GM12878 (cell line): ENCODE data around the gene ASXL2. TPM values are rescaled to one million over a fixed set of nuclear protein-coding genes. Genes with fewer than 3 reads are reported as not detected.

ENCODE experiments used
- ATAC-seq: fragments of 200-7000 bp; cut with Tn5 transposase; 3 replicates; pipeline ENCODE4 v1.9.1; 2020; ENCODE audit warnings: mild to moderate bottlenecking, moderate library complexity
- BruUV-seq: library from RNA; stranded (reverse); fragments of 400-500 nt; replicated peaks from 2 replicates; lab custom pipeline; 2021; lab: Mats Ljungman, UMichigan
- CTCF ChIA-PET: fragments of 300-600 bp; sonication (Branson Sonifier 250); formaldehyde crosslinking; extraction: SDS; loops from one replicate; lab custom pipeline; 2021; ENCODE audit warnings: inconsistent platforms; lab: Yijun Ruan, JAX
- POLR2A ChIA-PET: fragments of 350-600 bp; formaldehyde crosslinking; extraction: SDS; loops from one replicate; lab custom pipeline; 2021; ENCODE audit warnings: inconsistent platforms; lab: Charles Lee
- RAD21 ChIA-PET: fragments of 300-600 bp; sonication (Branson Sonifier 250); formaldehyde crosslinking; loops from one replicate; lab custom pipeline; 2023; ENCODE audit warnings: antibody characterized with exemption; ENCODE audit not compliant: unreplicated experiment; lab: Charles Lee
- SMC1A ChIA-PET: fragments of 300-600 bp; sonication (Branson Sonifier 250); formaldehyde crosslinking; loops from one replicate; lab custom pipeline; 2023; ENCODE audit not compliant: unreplicated experiment, uncharacterized antibody; lab: Charles Lee
- DNase-seq: peaks from one replicate; pipeline ENCODE4 v3.0.0-alpha.2; 2011; ENCODE audit warnings: low read depth, low spot score
- FAIRE-seq: peaks from 3 replicates; lab custom pipeline; 2011; peaks lifted over from hg19 to GRCh38; lab: Jason Lieb, UNC
- H2AFZ ChIP-seq: 2 replicates; pipeline ENCODE4 v1.6.0; 2011; ENCODE audit warnings: low read depth, low read length, control low read depth; ENCODE audit not compliant: control insufficient read depth
- H3K27ac ChIP-seq: 2 replicates; pipeline ENCODE4 v1.5.1; 2011; ENCODE audit warnings: control low read depth; ENCODE audit not compliant: control insufficient read depth, insufficient read depth
- H3K27me3 ChIP-seq, 2 experiments: replicated peaks in 1 of 2; 2 replicates each; pipeline versions ENCODE4 v1.6.0 to v1.6.1; 2011; ENCODE audit warnings: low read length in 1 of 2; ENCODE audit not compliant: control insufficient read depth in 2 of 2, insufficient read depth in 2 of 2
- H3K36me3 ChIP-seq, 2 experiments: 2 replicates each; pipeline ENCODE4 v1.5.1; 2011; ENCODE audit warnings: low read length in 1 of 2; ENCODE audit not compliant: control insufficient read depth in 2 of 2, insufficient read depth in 2 of 2
- H3K4me1 ChIP-seq: 2 replicates; pipeline ENCODE4 v1.6.1; 2011; ENCODE audit warnings: mild to moderate bottlenecking, low read length, moderate library complexity, mixed read lengths; ENCODE audit not compliant: control insufficient read depth, insufficient read depth
- H3K4me2 ChIP-seq: 2 replicates; pipeline ENCODE4 v1.6.0; 2011; ENCODE audit warnings: control low read depth; ENCODE audit not compliant: control insufficient read depth, insufficient read depth
- H3K4me3 ChIP-seq: fragments of 200-600 bp; sonication (generic); 2 replicates; pipeline ENCODE4 v1.5.1; 2016
- H3K79me2 ChIP-seq: 2 replicates; pipeline ENCODE4 v1.6.0; 2011; ENCODE audit warnings: low read length; ENCODE audit not compliant: control insufficient read depth, insufficient read depth
- H3K9ac ChIP-seq: 2 replicates; pipeline ENCODE4 v1.8.0; 2011; ENCODE audit warnings: low read length, control low read depth, mixed read lengths; ENCODE audit not compliant: control insufficient read depth, insufficient read depth
- H3K9me3 ChIP-seq: replicated peaks from 3 replicates; pipeline ENCODE4 v1.5.1; 2011; ENCODE audit warnings: mild to moderate bottlenecking, low read length; ENCODE audit not compliant: control insufficient read depth, insufficient read depth
- H4K20me1 ChIP-seq: 2 replicates; pipeline ENCODE4 v1.6.0; 2011; ENCODE audit not compliant: control insufficient read depth, insufficient read depth
- ELK1 ChIP-seq: IDR thresholded peaks from 2 replicates; pipeline ENCODE4 v1.6.1; 2012; ENCODE audit warnings: low read depth, low read length, improper control_type of control experiment
- EP300 ChIP-seq, 2 experiments: fragments of 150-350 bp in 1 of 2; IDR thresholded peaks; 2 replicates each; pipeline ENCODE4 v1.6.1; 2011 to 2012; ENCODE audit warnings: low read depth in 2 of 2, low read length in 2 of 2, borderline replicate concordance in 1 of 2, improper control_type of control experiment in 1 of 2, inconsistent platforms in 1 of 2; ENCODE audit not compliant: control insufficient read depth in 1 of 2
- JUND ChIP-seq: IDR thresholded peaks from 2 replicates; pipeline ENCODE4 v1.6.1; 2012; ENCODE audit warnings: low read depth, mild to moderate bottlenecking, low read length, improper control_type of control experiment, moderate library complexity
- MYB ChIP-seq: fragments of 150-350 bp; IDR thresholded peaks from 2 replicates; pipeline ENCODE4 v1.6.1; 2014; ENCODE audit warnings: mild to moderate bottlenecking, low read depth, low read length, borderline replicate concordance
- SKIL ChIP-seq: fragments of 450-650 bp; IDR thresholded peaks from 2 replicates; pipeline ENCODE4 v1.6.1; 2017; ENCODE audit warnings: mild to moderate bottlenecking, low read depth, inconsistent platforms; ENCODE audit not compliant: poor library complexity, severe bottlenecking
- ZBTB33 ChIP-seq: fragments of 450-650 bp; IDR thresholded peaks from 2 replicates; pipeline ENCODE4 v1.6.1; 2017; ENCODE audit warnings: mild to moderate bottlenecking
- WGBS: methylation state at CpG from one replicate; pipeline ENCODE4 v1.1.6; 2016; ENCODE audit warnings: low lambda C conversion rate; ENCODE audit not compliant: insufficient replicate concordance, insufficient coverage; ENCODE audit errors: missing lambda C conversion rate; 5-methylcytosine and 5-hydroxymethylcytosine counted together
- in situ Hi-C: fragments of 300-500 bp; cut with MboI; formaldehyde crosslinking; loops from 9 replicates; pipeline ENCODE4 v1.14.3; 2018; ENCODE audit warnings: mixed read lengths
- intact Hi-C: fragments of 100-400 bp; cut with micrococcal nuclease; formaldehyde crosslinking; loops from one replicate; pipeline ENCODE4 v1.14.2; 2022; ENCODE audit not compliant: unreplicated experiment
- polyA plus RNA-seq, 11 experiments: library from polyadenylated mRNA; depleted of rRNA in 4 of 11; unstranded in 6 of 11; stranded (reverse) in 5 of 11; fragments of >200 nt; fragmentation: Nextera tagmentation in 4 of 11; fragmentation: Illumina TruSeq in 1 of 11; extraction: Ambion mirVana in 4 of 11; extraction: Trizol in 1 of 11; gene quantifications; 1 replicate in 1 of 11; 2 replicates in 10 of 11; pipeline versions ENCODE4 v1.2.1 to v1.2.3, GENCODE V29; 2011 to 2016; ENCODE audit warnings: inconsistent platforms in 2 of 11, missing spikeins in 2 of 11, low read depth in 1 of 11
- total RNA-seq, 4 experiments: library from RNA; depleted of rRNA in 3 of 4; stranded (reverse); fragments of >200 nt in 3 of 4; fragmentation: Illumina TruSeq in 1 of 4; extraction: Trizol in 1 of 4; gene quantifications; 2 replicates each; pipeline versions ENCODE4 v1.2.1 to v1.2.3, GENCODE V29; 2013 to 2021

ASXL2 gene
- total and polyA plus RNA-seq, 10 of the 15 experiments (the other 5 are each of a cell fraction or from before 2014, with no cell fraction given) = 1.3 to 17.7 (median 5.5) TPM

- RAD21 ChIA-PET = interaction anchor here (1.2 to 4.2 kb wide), 6 partner anchors 7 to 247 kb away, joined by 3 to 26 read pairs (median 8); partner anchors contain the start of gene ASXL2
- TF ChIP-seq SKIL (no peak), ZBTB33 (no peak), EP300 (IDR thresholded peaks at IDR 0.05; ENCODE audit: borderline replicate concordance in 1 of 2, control insufficient read depth in 1 of 2, low read depth in 2 of 2, low read length in 2 of 2) (no peak), MYB (no peak), JUND (no peak), ELK1 (no peak)
- SMC1A ChIA-PET = interaction anchor here (0.7 to 4.4 kb wide), 10 partner anchors 9 to 496 kb away, joined by 3 to 48 read pairs (median 4); partner anchors contain the start of gene RAB10
- no peaks in the 10 kb centered on the region for H3K9me3 ChIP-seq
- POLR2A ChIA-PET = interaction anchor here (0.5 to 1.5 kb wide), 5 partner anchors 12 to 77 kb away, joined by 3 to 5 read pairs (median 4); partner anchors contain the start of gene ASXL2
- H3K27me3 ChIP-seq = no peaks in the 10 kb centered on the region
- no peak overlapping the region for H2AFZ ChIP-seq
- H3K9ac ChIP-seq = no peak overlapping the region
- H3K4me2 ChIP-seq = no peak overlapping the region
- H3K79me2 ChIP-seq = peaks cover 6% of the 10 kb centered on the region
- CTCF ChIA-PET = interaction anchor here (0.5 to 5.4 kb wide), 17 partner anchors 12 to 487 kb away, joined by 3 to 97 read pairs (median 19); partner anchors contain the start of gene ASXL2
- peaks cover 9% of the 10 kb centered on the region for H3K4me1 ChIP-seq
- in situ Hi-C loops (loop anchor here (10.0 kb wide), 1 partner anchor 290 kb away; no protein-coding TSS in a partner anchor), intact Hi-C loops (loop anchor here (5.0 kb wide), 1 partner anchor 293 kb away; no protein-coding TSS in a partner anchor)
- peaks cover 0 to 3% of the 10 kb centered on the region in 2 experiments; a peak in 1 of 4 replicates for H3K36me3 ChIP-seq
- ATAC-seq (no peak), DNase-seq (no peak), FAIRE-seq (no peak)
- H3K4me3 ChIP-seq = no peak overlapping the region
- H3K27ac ChIP-seq = no peak overlapping the region
- WGBS = 94% methylated on average over 2 of the region's 2 CpGs
- no TSS peak for BruUV-seq
- H4K20me1 ChIP-seq = no peaks in the 10 kb centered on the region
Measured at GRCh38 chr2:25854613-25855012, 23.7 kb downstream of the ASXL2 start.
